ENCODE results near the gene EHD2.
"Not testable (repeated sequence)": the region's sequence is repeated elsewhere in the genome, so short reads cannot be mapped to it uniquely, and the experiment has no call there.

EHD2 gene

DNA sequence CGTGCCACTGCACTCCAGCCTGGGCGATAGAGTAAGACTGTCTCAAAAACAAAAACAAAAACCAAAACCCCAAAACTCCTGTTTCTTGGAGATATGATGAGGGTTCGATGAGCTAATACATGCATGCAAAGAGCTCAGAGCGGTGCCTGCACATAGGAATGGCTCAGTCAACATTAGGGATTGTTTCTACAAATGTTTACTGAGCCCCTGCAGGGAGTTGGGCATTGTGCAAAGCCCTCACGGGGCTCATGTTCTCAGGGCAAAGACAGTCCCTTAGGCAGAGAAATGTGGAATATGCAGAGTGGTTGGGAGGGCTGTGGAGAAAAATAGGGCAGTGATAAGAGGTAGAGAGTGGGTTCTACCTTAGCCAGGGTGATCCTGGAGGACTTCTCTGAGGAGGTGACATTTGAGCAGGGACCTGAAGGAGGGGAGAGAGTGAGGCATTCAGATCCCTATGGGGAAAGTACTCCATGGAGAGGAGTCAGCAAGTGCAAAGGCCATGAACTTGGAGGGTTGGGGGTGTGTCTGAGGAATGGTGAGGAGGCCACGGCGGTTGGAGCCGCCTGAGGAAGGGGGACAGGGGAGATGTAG lies 1.5 kb upstream of the EHD2 start:
- DNase-seq (ENCODE audit: low spot score), result no peak
- no peak for FAIRE-seq

DNA sequence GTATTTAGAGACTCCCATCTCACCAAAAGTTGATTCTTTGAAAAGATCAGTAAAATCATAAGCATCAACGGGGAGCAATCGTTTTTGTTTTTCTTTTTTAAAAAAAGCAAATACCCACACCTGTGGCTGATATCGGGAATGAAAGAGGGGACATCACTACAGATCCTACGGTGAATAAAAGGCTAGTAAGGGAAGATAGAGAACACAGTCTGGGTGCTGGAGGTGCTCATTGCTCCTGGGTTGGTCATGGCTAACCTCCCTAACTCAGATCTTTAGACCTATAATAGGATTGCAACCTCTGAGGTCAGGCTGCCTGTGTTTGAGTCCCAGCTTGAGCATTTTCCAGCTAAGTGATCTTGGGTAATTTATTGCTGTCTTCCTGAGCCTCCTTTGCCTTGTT lies 1.1 kb downstream of the EHD2 start:
- FAIRE-seq, result no peak
- no peak for DNase-seq (ENCODE audit: low spot score)

DNA sequence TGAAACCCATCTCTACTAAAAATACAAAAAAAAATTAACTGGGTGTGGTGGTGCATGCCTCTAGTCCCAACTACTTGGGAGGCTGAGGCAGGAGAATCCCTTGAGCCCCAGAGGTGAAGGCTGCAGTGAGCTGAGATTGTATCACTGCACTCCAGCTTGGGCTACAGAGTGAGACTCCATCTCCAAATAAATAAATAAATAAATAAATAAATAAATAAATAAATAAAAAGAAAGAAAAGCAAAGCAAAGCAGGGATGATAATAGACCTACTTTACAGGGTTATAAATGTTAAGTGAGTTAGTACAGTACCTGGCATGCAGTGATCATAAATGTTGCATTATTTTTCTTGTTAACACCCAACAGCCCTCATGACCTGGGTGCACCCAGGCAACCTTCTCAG lies 1.6 kb downstream of the EHD2 start:
- DNase-seq (ENCODE audit: low spot score); FAIRE-seq: not testable (repeated sequence)

DNA sequence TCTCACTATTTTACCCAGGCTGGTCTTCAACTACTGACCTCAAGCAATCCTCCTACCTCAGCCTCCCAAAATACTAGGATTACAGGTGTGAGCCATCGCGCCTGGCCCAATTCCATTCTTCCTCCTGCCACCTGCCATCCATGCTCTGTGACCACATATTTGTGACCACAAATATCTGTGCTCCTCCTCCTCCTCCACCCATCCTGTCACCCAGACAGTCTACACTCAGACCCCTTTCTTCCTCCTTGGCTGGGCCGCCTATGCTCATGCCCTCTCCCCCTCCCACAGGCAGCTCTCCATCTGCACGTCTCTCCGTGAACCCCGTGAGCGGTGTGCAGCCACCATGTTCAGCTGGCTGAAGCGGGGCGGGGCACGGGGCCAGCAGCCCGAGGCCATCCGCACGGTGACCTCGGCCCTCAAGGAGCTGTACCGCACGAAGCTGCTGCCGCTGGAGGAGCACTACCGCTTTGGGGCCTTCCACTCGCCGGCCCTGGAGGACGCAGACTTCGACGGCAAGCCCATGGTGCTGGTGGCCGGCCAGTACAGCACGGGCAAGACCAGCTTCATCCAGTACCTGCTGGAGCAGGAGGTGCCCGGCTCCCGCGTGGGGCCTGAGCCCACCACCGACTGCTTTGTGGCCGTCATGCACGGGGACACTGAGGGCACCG lies 3.2 kb downstream of the EHD2 start:
- FAIRE-seq (no peak), DNase-seq (ENCODE audit: low spot score) (no peak)

DNA sequence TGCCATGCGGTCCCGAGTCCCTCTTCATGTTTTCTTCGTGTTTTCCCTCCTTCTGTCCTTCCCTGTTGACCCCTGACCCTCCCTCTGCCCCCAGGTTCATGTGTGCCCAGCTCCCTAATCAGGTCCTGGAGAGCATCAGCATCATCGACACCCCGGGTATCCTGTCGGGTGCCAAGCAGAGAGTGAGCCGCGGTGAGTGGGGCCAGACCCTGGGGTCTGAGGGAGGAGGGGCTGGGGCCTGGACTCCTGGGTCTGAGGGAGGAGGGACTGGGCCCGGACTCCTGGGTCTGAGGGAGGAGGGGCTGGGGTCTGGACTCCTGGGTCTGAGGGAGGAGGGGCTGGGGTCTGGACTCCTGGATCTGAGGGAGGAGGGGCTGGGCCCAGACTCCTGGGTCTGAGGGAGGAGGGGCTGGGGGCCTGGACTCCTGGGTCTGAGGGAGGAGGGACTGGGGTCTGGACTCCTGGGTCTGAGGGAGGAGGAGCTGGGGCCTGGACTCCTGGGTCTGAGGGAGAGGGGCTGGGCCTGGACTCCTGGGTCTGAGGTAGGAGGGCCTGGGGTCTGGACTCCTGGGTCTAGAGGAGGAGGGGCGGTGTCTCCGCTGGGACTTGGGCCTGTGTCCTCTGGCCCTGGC lies 5.3 kb downstream of the EHD2 start:
- not testable (repeated sequence) for DNase-seq (ENCODE audit: low spot score); FAIRE-seq

DNA sequence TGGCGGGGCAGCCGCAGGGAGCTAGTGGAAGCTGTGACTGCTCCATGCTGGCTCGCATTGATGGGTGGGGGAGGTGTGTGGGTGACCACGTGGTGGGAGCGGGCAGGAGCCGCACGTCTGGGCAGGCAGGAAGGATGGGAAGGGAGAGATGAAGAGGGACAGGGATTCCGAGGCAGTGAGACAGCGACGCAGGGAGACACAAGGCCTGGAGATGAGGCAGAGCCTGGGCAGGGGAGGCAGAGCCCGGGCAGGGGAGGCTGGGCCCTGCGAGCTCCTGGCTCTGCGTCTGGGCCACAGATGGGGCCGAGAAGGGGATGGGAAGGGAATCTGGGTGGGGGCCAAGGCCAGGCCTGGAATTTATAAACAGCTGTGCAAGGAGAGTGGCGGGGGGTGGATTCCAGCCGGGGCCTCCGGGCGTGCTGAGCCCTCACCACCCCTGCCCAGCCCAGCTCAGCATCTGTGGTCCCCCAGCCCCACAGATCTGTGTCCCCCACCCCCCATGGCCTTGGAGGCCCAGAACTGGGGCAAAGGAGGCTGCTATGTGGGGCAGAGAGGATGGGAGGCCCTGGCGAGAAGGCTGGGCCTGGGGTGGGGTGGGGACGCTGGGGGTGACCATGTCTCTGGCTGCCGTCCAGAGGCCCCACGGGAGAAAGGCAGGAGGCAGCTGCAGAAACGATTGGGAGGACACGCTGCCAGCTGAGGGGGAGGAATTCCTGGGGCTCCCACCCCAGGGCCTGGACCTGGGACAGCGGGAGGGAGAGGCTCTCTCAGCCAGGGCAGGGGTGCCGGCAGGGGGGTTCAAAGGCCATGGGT lies 6.0 kb downstream of the EHD2 start:
- FAIRE-seq (no peak), DNase-seq (ENCODE audit: low spot score) (peak; percentile 52)

DNA sequence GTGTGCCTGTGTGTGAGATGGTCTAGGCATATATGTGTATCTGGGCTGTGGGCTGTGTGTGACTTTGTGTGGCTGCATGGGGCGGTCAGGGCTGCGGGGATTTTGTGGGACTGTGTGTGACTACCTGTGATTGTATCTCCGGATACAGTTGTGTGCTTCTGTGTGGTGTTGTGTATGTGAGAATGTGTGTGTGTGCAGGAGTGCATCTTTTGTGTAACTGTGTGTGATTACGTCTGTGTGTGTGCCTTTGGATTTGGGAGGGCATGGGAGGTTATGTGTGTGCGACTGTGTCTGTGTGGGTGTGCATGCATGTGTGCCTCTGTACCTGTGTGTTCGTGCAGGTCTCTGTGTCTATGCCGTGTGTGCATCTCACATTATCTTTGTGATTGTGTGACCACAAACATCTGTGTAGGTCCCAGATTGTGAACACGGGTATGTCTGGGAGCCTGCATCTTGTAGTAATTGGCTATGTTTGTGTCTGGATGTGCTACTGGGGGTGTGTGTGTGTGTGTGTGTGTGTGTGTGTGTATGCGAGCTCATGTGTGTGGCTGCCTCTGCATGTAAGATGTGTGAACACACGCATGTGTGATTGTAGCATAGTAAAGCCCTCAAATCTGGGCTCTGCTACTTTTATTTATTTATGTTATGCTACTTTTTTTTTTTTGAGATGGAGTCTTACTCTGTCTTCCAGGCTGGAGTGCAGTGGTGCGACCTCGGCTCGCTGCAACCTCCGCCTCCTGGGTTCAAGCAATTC lies 7.6 kb downstream of the EHD2 start:
- DNase-seq (ENCODE audit: low spot score) (no peak), FAIRE-seq (no peak)

DNA sequence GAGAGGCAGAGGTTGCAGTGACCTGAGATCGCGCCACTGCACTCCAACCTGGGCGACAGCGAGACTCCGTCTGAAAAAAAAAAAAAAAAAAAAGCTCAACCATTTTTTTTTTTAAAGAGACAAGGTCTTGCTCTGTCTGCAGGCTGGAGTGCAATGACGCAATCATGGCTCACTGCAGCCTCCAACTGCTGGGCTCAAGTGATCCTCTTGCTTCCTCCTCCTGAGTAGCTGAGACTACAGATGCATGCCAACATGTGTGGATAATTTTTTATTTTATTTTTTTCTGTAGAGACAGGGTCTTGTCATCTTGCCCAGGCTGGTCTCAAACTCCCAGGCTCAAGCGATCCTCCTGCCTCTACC lies 10.3 kb downstream of the EHD2 start:
- peak; percentile 41 for DNase-seq (ENCODE audit: low spot score)

DNA sequence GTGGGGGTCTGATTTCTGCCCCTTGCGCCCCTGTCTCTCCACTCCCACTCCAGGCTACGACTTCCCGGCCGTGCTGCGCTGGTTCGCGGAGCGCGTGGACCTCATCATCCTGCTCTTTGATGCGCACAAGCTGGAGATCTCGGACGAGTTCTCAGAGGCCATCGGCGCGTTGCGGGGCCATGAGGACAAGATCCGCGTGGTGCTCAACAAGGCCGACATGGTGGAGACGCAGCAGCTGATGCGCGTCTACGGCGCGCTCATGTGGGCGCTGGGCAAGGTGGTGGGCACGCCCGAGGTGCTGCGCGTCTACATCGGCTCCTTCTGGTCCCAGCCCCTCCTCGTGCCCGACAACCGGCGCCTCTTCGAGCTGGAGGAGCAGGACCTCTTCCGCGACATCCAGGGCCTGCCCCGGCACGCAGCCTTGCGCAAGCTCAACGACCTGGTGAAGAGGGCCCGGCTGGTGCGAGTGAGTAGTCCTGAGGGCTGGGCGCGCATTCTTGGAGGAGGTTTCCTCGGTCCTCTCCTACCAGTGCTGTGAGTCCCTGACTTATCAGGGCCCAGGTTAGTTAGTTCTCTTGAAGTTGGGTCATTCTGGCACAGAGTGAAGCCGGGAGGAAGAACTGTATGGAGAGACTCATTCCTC lies 12.7 kb downstream of the EHD2 start:
- FAIRE-seq (no peak), DNase-seq (ENCODE audit: low spot score) (no peak)

More for the DNA sequence above, 10.3 kb downstream of the EHD2 start:
- FAIRE-seq, result no peak

DNA sequence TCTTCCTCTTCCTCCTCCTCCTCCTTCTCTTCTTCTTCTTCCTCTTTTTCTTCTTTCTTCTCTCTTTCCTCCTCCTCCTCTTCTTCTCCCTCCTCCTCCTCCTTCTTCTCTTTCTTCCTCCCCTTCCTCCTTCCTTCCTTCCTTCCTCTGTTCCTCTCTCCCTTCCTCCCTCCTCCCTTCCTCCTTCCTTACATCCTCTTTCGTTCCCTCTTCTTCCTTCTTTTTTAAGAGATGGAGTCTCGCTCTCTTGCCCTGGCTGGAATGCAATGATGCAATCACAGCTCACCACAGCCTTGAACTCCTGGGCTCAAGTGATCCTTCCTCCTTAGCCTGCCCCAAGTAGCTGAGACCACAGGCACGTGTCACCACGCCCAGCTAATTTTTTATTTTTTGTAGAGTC lies 13.2 kb downstream of the EHD2 start:
- peak; percentile 21 for DNase-seq (ENCODE audit: low spot score)
- FAIRE-seq, result no peak

DNA sequence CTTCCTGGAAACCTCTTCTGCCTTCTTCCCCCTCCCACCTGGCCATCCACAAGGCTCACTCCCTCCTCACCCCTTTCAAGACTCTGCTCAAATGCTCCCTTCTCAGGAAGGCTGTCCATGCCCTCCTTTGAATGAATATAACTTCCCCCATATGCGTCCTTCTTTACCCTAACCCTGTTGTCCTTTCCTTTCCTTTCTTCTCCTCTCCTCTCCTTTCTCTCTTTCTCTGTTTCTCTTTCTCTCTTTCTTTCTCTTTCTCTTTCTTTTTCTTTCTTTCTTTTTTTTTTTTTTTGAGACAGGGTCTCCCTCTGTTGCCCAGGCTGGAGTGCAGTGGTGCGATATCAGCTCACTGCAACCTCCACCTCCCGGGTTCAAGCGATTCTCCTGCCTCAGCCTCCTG lies 15.1 kb downstream of the EHD2 start:
- FAIRE-seq; DNase-seq (ENCODE audit: low spot score): not testable (repeated sequence)

DNA sequence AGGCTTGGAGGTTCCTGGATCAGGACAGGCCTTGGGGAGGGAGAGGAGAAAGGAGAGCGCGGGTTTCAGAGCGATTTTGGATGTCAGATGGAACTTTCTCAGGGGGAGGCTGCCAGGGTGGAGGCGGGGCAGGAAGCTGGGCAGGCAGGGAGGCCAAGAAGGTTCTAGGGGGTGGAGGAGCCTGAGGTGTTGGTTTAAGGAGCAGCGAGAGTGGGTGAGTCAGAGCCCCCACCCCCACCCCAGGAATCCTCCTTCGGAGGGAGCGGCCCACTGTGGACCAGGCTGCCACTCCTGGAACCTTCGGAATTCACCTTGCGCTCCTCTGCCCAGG lies 16.2 kb downstream of the EHD2 start:
- DNase-seq (ENCODE audit: low spot score) (peak; percentile 55), FAIRE-seq (no peak)

DNA sequence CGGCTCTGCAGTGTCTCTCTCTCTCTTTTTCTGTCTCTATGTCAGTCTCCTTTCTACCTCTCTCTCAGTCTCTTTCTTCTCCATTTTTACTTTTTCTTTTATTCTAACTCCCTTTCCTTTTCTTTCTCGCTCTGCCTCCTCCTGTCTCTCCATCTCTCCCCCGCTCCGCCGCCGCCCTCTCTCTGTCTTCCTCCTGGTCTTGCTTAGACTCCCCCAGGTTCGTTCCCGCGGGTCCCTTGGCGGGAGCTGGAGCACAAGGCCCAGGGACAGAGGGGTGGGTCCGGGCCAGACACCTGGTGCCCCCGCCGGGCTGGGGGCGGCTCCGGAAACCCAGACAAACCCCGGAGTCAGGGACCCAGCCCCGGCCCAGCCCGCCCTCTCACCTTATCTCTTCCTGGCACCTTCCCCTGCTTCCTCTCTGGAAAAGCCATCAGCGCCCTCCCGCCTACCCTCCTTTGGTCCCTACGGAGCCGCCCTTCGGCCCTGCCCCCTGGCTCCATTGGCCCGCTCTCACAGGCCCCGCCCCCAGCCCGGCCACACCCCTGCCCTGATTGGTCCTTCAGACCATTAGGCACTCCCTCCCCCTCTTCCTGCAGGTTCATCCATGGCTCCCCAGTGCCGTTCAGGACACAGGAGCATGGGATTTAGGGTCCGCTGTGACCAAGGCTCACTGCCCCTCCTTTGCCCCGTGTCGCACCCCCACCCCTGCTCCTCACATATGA lies 16.7 kb downstream of the EHD2 start:
- DNase-seq (ENCODE audit: low spot score) (no peak), FAIRE-seq (no peak)

DNA sequence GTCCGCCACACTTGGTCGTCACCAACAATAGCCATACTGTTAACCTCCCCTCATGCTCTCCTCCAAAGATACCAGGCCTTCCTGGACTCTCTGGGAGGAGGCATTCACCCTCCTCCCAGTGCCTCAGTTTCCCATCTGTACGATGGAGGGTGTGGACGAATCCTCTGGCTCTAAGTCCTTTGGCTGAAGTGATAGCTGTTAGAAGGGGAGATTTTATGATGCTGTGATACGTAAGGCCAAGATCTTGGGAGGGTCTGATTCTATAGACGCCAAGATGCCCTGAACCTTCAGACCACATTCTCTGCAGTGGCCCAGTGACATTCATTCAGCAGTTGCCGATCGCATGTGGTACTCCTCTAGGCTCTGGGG lies 17.3 kb downstream of the EHD2 start:
- FAIRE-seq, result no peak
- DNase-seq (ENCODE audit: low spot score), result no peak

DNA sequence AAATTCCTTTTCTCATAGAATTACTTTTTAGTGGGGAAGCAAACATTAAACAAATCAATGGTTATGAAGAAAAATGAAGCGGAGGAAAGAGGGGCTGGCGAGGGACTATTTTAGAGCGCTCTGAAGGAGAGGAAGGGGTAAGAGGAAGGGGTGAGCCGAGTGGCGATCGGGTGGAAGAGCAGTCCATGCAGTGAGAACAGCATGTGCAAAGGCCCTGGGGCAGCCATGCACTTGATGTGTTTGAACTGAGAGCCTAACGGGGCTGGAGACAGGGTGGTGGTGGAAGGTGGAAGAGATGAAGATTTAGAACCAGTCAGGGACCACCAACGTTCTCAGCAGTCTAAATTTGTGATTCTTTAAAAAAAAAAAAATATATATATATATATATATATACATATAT lies 17.7 kb downstream of the EHD2 start:
- FAIRE-seq, result no peak
- no peak for DNase-seq (ENCODE audit: low spot score)

DNA sequence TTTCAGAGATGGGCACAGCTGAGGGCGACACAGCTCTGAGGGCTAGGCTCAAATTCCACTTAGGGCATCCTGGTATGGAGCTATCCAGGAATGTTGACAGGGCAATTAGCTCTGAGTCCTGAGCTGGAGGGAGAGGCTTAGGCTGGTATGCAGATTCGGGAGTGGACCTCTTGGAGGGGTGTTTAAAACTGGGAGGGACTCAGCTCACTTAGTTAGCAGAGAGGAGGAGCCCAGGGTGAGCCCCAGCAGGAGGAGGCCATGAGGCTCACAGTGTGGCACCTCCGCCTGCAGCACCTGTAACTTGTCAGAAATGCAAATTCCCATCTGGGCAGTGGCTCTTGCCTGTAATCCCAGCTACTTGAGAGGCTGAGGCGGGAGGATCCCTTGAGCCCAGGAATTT lies 21.9 kb downstream of the EHD2 start:
- FAIRE-seq (no peak), DNase-seq (ENCODE audit: low spot score) (no peak)

DNA sequence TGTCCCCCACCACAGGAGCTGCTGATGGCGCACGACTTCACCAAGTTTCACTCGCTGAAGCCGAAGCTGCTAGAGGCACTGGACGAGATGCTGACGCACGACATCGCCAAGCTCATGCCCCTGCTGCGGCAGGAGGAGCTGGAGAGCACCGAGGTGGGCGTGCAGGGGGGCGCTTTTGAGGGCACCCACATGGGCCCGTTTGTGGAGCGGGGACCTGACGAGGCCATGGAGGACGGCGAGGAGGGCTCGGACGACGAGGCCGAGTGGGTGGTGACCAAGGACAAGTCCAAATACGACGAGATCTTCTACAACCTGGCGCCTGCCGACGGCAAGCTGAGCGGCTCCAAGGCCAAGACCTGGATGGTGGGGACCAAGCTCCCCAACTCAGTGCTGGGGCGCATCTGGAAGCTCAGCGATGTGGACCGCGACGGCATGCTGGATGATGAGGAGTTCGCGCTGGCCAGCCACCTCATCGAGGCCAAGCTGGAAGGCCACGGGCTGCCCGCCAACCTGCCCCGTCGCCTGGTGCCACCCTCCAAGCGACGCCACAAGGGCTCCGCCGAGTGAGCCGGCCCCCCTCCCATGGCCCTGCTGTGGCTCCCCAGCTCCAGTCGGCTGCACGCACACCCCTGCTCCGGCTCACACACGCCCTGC lies 27.8 kb downstream of the EHD2 start:
- FAIRE-seq (no peak), DNase-seq (ENCODE audit: low spot score) (no peak)

DNA sequence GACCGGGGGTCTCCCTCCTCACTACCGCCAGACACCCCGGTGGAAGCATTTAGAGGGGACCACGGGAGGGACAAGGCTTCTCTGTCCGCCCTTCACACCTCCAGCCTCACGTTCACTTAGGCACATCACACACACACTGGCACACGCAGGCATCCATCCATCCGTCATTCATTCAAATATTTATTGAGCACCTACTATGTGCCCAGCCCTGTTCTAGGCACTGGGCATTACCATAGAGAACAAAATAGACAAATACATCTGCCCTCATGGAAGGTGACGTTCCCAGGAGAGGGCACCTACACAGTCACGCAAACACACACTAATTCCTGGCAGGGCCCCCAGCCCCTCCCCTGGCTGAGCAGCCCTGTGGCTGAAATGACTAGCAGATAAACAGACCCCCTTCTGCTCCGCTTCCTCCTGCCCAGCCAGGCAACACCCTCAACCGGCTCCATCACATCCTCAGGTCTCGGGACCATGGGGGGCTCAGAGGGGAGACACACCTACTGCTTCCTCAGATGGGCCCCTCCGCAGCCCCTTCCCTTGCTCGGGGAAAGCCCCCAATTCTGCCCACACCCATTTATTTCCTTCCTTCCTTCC lies 28.4 kb downstream of the EHD2 start:
- no peak for FAIRE-seq
- no peak for DNase-seq (ENCODE audit: low spot score)

DNA sequence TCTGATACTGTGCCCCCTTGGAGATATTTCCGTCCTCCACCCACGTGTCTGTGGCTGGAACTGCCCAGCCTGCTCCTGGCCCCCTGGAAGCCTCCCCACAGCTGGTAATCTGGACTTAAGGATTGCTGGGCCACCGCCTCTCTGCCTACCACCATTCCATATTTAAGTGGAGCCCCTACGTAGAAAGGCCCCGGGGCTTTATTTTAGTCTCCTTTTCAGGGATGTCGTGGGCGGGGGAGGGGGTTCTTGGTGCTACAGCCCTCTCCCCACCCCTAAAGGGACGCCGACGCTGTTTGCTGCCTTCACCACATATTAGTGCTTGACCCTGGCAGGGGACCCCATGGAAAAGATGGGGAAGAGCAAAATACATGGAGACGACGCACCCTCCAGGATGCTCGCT lies 29.4 kb downstream of the EHD2 start:
- no peak for FAIRE-seq
- DNase-seq (ENCODE audit: low spot score), result no peak

Measured in RCC 7860 (cell line).